Measurements from ENCODE around the gene EXT2.

The EXT2 gene

GRCh38 chr11:44219830-44220796, 124.6 kb downstream of the EXT2 start:
- no peaks in the 10 kb centered on the region for H3K79me2 ChIP-seq (ENCODE audit: insufficient read depth, low read length)
- TF ChIP-seq EZH2phosphoT487 (IDR thresholded peaks at IDR 0.05; ENCODE audit: borderline replicate concordance) (no peak), CTCF (conservative IDR thresholded peaks at IDR 0.05; ENCODE audit: low read length) (no peak)
- no peaks in the 10 kb centered on the region for H3F3A ChIP-seq (ENCODE audit: low read depth)
- H4K20me1 ChIP-seq (ENCODE audit: insufficient read depth, low read length, poor library complexity, severe bottlenecking): no peaks in the 10 kb centered on the region
- peaks cover 6% of the 10 kb centered on the region; the same call in 1 of the 2 replicates for H3K36me3 ChIP-seq (ENCODE audit: insufficient read depth, low read length)
- H3K4me2 ChIP-seq (ENCODE audit: low read depth, low read length, poor library complexity, severe bottlenecking): no peak overlapping the region
- no peaks in the 10 kb centered on the region for H3K4me1 ChIP-seq (ENCODE audit: insufficient read depth, low read length, poor library complexity, severe bottlenecking)
- H3K27me3 ChIP-seq (ENCODE audit: insufficient read depth, low read length, poor library complexity, severe bottlenecking): no peaks in the 10 kb centered on the region
- no peak overlapping the region for H3K9ac ChIP-seq (ENCODE audit: low read depth, low read length, poor library complexity, severe bottlenecking)
- no peak overlapping the region for H2AFZ ChIP-seq (ENCODE audit: low read length)
- H3K9me2 ChIP-seq (replicated peaks; ENCODE audit: low read depth, low read length): no peaks in the 10 kb centered on the region
- H3K9me3 ChIP-seq (ENCODE audit: insufficient read depth, low read depth, low read length): no peaks in the 10 kb centered on the region
- no peak overlapping the region for H3K4me3 ChIP-seq (ENCODE audit: low read length, poor library complexity, severe bottlenecking)

- no peaks in the 10 kb centered on the region for H3K9me2 ChIP-seq (replicated peaks; ENCODE audit: low read depth, low read length)
Observed at GRCh38 chr11:44221456-44221855, 126.0 kb downstream of the EXT2 start.

GRCh38 chr11:44221992-44222391, 126.5 kb downstream of the EXT2 start:
- Histone ChIP-seq H3K9me3 (ENCODE audit: insufficient read depth, low read depth, low read length) (no peaks in the 10 kb centered on the region), H3K4me3 (ENCODE audit: low read length, poor library complexity, severe bottlenecking) (no peak overlapping the region), H4K20me1 (ENCODE audit: insufficient read depth, low read length, poor library complexity, severe bottlenecking) (no peaks in the 10 kb centered on the region), H3K9me2 (replicated peaks; ENCODE audit: low read depth, low read length) (no peaks in the 10 kb centered on the region), H3F3A (ENCODE audit: low read depth) (no peaks in the 10 kb centered on the region), H2AFZ (ENCODE audit: low read length) (no peak overlapping the region), H3K79me2 (ENCODE audit: insufficient read depth, low read length) (no peaks in the 10 kb centered on the region), H3K4me2 (ENCODE audit: low read depth, low read length, poor library complexity, severe bottlenecking) (no peak overlapping the region), H3K27me3 (ENCODE audit: insufficient read depth, low read length, poor library complexity, severe bottlenecking) (no peaks in the 10 kb centered on the region), H3K9ac (ENCODE audit: low read depth, low read length, poor library complexity, severe bottlenecking) (no peak overlapping the region), H3K36me3 (ENCODE audit: insufficient read depth, low read length) (peaks cover 3% of the 10 kb centered on the region; the same call in 1 of the 2 replicates), H3K4me1 (ENCODE audit: insufficient read depth, low read length, poor library complexity, severe bottlenecking) (peaks cover 9% of the 10 kb centered on the region)
- TF ChIP-seq CTCF (conservative IDR thresholded peaks at IDR 0.05; ENCODE audit: low read length) (no peak), EZH2phosphoT487 (IDR thresholded peaks at IDR 0.05; ENCODE audit: borderline replicate concordance) (no peak)

More at GRCh38 chr11:44221456-44221855, 126.0 kb downstream of the EXT2 start:
- Histone ChIP-seq H3K9ac (ENCODE audit: low read depth, low read length, poor library complexity, severe bottlenecking) (no peak overlapping the region), H3K27me3 (ENCODE audit: insufficient read depth, low read length, poor library complexity, severe bottlenecking) (no peaks in the 10 kb centered on the region), H3K36me3 (ENCODE audit: insufficient read depth, low read length) (peaks cover 3% of the 10 kb centered on the region; the same call in 1 of the 2 replicates), H3F3A (ENCODE audit: low read depth) (no peaks in the 10 kb centered on the region), H2AFZ (ENCODE audit: low read length) (no peak overlapping the region), H3K4me3 (ENCODE audit: low read length, poor library complexity, severe bottlenecking) (no peak overlapping the region), H3K4me2 (ENCODE audit: low read depth, low read length, poor library complexity, severe bottlenecking) (no peak overlapping the region), H3K79me2 (ENCODE audit: insufficient read depth, low read length) (no peaks in the 10 kb centered on the region), H3K9me3 (ENCODE audit: insufficient read depth, low read depth, low read length) (no peaks in the 10 kb centered on the region), H3K4me1 (ENCODE audit: insufficient read depth, low read length, poor library complexity, severe bottlenecking) (peaks cover 3% of the 10 kb centered on the region), H4K20me1 (ENCODE audit: insufficient read depth, low read length, poor library complexity, severe bottlenecking) (no peaks in the 10 kb centered on the region)
- TF ChIP-seq CTCF (conservative IDR thresholded peaks at IDR 0.05; ENCODE audit: low read length) (no peak), EZH2phosphoT487 (IDR thresholded peaks at IDR 0.05; ENCODE audit: borderline replicate concordance) (no peak)

Data from Loucy (cell line).